HepG2 (cell line): ENCODE measurements around the gene ABHD3. TPM values are rescaled to one million over a fixed set of nuclear protein-coding genes. Genes with fewer than 3 reads are reported as not detected.

Experiments used
- ATAC-seq: fragments of 200-7000 bp; cut with Tn5 transposase; 3 replicates; pipeline ENCODE4 v1.9.1; 2020; ENCODE audit warnings: mild to moderate bottlenecking, moderate library complexity
- BruUV-seq: library from RNA; stranded (reverse); fragments of 400-500 nt; replicated peaks from 2 replicates; lab custom pipeline; 2021; lab: Mats Ljungman, UMichigan
- CTCF ChIA-PET: fragments of 300-600 bp; formaldehyde crosslinking; extraction: SDS; loops from one replicate; lab custom pipeline; 2021; ENCODE audit warnings: low total read pairs, inconsistent platforms, low intra/inter-chr PET ratio; lab: Yijun Ruan, JAX
- POLR2A ChIA-PET: fragments of 350-600 bp; sonication (Branson Sonifier 250); formaldehyde crosslinking; loops from one replicate; lab custom pipeline; 2020; ENCODE audit warnings: antibody characterized with exemption, inconsistent platforms; lab: Yijun Ruan, JAX
- DNase-seq: peaks from one replicate; pipeline ENCODE4 v3.0.0-alpha.2; 2015; ENCODE audit warnings: low spot score
- FAIRE-seq: peaks from 3 replicates; lab custom pipeline; 2011; peaks lifted over from hg19 to GRCh38; lab: Jason Lieb, UNC
- H2AFZ ChIP-seq: one replicate; pipeline ENCODE4 v1.6.1; 2011; ENCODE audit warnings: low read length, inconsistent platforms
- H3K27ac ChIP-seq: fragments of 300-600 bp; 3 replicates; pipeline ENCODE4 v1.8.0; 2011; ENCODE audit warnings: mixed run types, mild to moderate bottlenecking, mixed read lengths, low read length, inconsistent platforms; ENCODE audit not compliant: insufficient read depth; ENCODE audit errors: extremely low read length
- H3K27me3 ChIP-seq, 2 experiments: fragments of 200-600 bp in 1 of 2; 2 replicates in 1 of 2; 3 replicates in 1 of 2; pipeline versions ENCODE4 v1.6.0 to v1.8.0; 2011; ENCODE audit warnings: low read length in 2 of 2, mild to moderate bottlenecking in 2 of 2, moderate library complexity in 2 of 2, inconsistent platforms in 1 of 2; ENCODE audit not compliant: insufficient read depth in 2 of 2, control insufficient read depth in 1 of 2
- H3K36me3 ChIP-seq, 2 experiments: fragments of 200-600 bp in 1 of 2; replicated peaks in 1 of 2; 2 replicates in 1 of 2; 3 replicates in 1 of 2; pipeline versions ENCODE4 v1.5.1 to v1.8.0; 2011; ENCODE audit warnings: low read length in 2 of 2, inconsistent platforms in 1 of 2; ENCODE audit not compliant: insufficient read depth in 2 of 2, control insufficient read depth in 1 of 2
- H3K4me1 ChIP-seq: 2 replicates; pipeline ENCODE4 v1.5.1; 2012; ENCODE audit warnings: low read length, inconsistent platforms; ENCODE audit not compliant: insufficient read depth
- H3K4me2 ChIP-seq: 2 replicates; pipeline ENCODE4 v1.6.0; 2011; ENCODE audit warnings: low read depth, low read length, inconsistent platforms
- H3K4me3 ChIP-seq, 3 experiments: fragments of 200-600 bp in 1 of 3; sonication (generic), shearing (Covaris generic) in 1 of 3; replicated peaks in 1 of 3; 2 replicates each; pipeline ENCODE4 v1.5.1; 2011 to 2016; ENCODE audit warnings: low read length in 3 of 3, inconsistent platforms in 2 of 3, low read depth in 2 of 3, mild to moderate bottlenecking in 2 of 3, control low read depth in 1 of 3, mixed read lengths in 1 of 3; ENCODE audit not compliant: insufficient read depth in 1 of 3
- H3K79me2 ChIP-seq: one replicate; pipeline ENCODE4 v1.6.1; 2011; ENCODE audit warnings: low read length, inconsistent platforms; ENCODE audit not compliant: insufficient read depth
- H3K9ac ChIP-seq: 2 replicates; pipeline ENCODE4 v1.6.0; 2011; ENCODE audit warnings: mild to moderate bottlenecking, low read depth, low read length, inconsistent platforms; ENCODE audit not compliant: insufficient read depth
- H3K9me3 ChIP-seq: 2 replicates; pipeline ENCODE4 v1.5.1; 2012; ENCODE audit warnings: mild to moderate bottlenecking, low read length
- H4K20me1 ChIP-seq: 2 replicates; pipeline ENCODE4 v1.6.0; 2011; ENCODE audit warnings: inconsistent platforms, mild to moderate bottlenecking, low read length, moderate library complexity; ENCODE audit not compliant: insufficient read depth
- MLLT10 ChIP-seq: sonication (generic); formaldehyde crosslinking; IDR thresholded peaks from 2 replicates; pipeline ENCODE4 v1.4.0; 2020; ENCODE audit warnings: missing genetic modification reagents
- THYN1 ChIP-seq: sonication (generic); formaldehyde crosslinking; IDR thresholded peaks from 2 replicates; pipeline ENCODE4 v1.8.1; 2023; ENCODE audit warnings: low read depth, mild to moderate bottlenecking, moderate library complexity, missing genetic modification reagents, borderline replicate concordance
- ZNF253 ChIP-seq: sonication (generic); formaldehyde crosslinking; IDR thresholded peaks from 2 replicates; pipeline ENCODE4 v1.8.0; 2022; ENCODE audit warnings: mild to moderate bottlenecking, missing genetic modification reagents, borderline replicate concordance
- ZNF703 ChIP-seq: sonication (generic); formaldehyde crosslinking; IDR thresholded peaks from 2 replicates; pipeline ENCODE4 v1.5.1; 2020; ENCODE audit warnings: missing genetic modification reagents, mild to moderate bottlenecking, moderate library complexity, borderline replicate concordance
- ZNF724P ChIP-seq: sonication (generic); formaldehyde crosslinking; IDR thresholded peaks from 2 replicates; pipeline ENCODE4 v1.8.0; 2022; ENCODE audit warnings: missing genetic modification reagents, borderline replicate concordance
- ZNF773 ChIP-seq: sonication (generic); formaldehyde crosslinking; IDR thresholded peaks from 2 replicates; pipeline ENCODE4 v1.4.0; 2020; ENCODE audit warnings: missing genetic modification reagents, borderline replicate concordance
- WGBS: methylation state at CpG from one replicate; pipeline ENCODE4 v1.1.6; 2017; ENCODE audit warnings: low lambda C conversion rate; 5-methylcytosine and 5-hydroxymethylcytosine counted together
- in situ Hi-C: cut with HindIII; loops from 2 replicates; pipeline ENCODE4 v1.10.0; 2017; ENCODE audit warnings: low pct_unique_long_range_greater_than_20kb; ENCODE audit not compliant: extremely low pct_ligation_motif_present
- intact Hi-C: fragments of 100-400 bp; cut with micrococcal nuclease; formaldehyde crosslinking; loops from one replicate; pipeline ENCODE4 v1.10.0; 2022; ENCODE audit not compliant: unreplicated experiment
- polyA plus RNA-seq, 8 experiments: library from polyadenylated mRNA; depleted of rRNA in 3 of 8; stranded (reverse) in 7 of 8; unstranded in 1 of 8; fragments of >200 nt; fragmentation: Illumina TruSeq in 4 of 8; extraction: Trizol in 4 of 8; gene quantifications; 2 replicates each; pipeline versions ENCODE4 v1.2.1 to v1.2.3, GENCODE V29; 2011 to 2016; ENCODE audit warnings: low read depth in 4 of 8, missing spikeins in 1 of 8, mixed read lengths in 1 of 8; ENCODE audit not compliant: insufficient read depth in 1 of 8
- total RNA-seq, 5 experiments: library from RNA; depleted of rRNA; stranded (reverse); fragments of >200 nt; fragmentation: Illumina TruSeq; extraction: Trizol; gene quantifications; 2 replicates each; pipeline ENCODE4 v1.2.3, GENCODE V29; 2016; ENCODE audit warnings: low read depth in 1 of 5
- TF ChIP-seq, protein P1 (sequence below): sonication (generic); formaldehyde crosslinking; IDR thresholded peaks from 2 replicates; pipeline ENCODE4 v1.5.0; 2020; ENCODE audit warnings: mild to moderate bottlenecking, missing genetic modification reagents, moderate library complexity
- TF ChIP-seq, protein P2 (sequence below), 2 experiments: sonication (generic) in 1 of 2; formaldehyde crosslinking in 1 of 2; IDR thresholded peaks; 2 replicates each; pipeline versions ENCODE4 v1.4.0 to v1.6.1; 2018 to 2020; ENCODE audit warnings: missing genetic modification reagents in 2 of 2, borderline replicate concordance in 1 of 2, low read depth in 1 of 2, mild to moderate bottlenecking in 1 of 2, missing biosample characterization in 1 of 2
- TF ChIP-seq, protein P3 (sequence below): sonication (generic); formaldehyde crosslinking; IDR thresholded peaks from one replicate; pipeline ENCODE4 v1.5.1; 2020; ENCODE audit warnings: mild to moderate bottlenecking, missing genetic modification reagents; ENCODE audit errors: not compliant biosample characterization

The ABHD3 gene
- total and polyA plus RNA-seq, 2 of the 13 experiments (the other 11 are each of a cell fraction or from before 2014, with no cell fraction given): 32.1 to 40.2 TPM

DNA sequence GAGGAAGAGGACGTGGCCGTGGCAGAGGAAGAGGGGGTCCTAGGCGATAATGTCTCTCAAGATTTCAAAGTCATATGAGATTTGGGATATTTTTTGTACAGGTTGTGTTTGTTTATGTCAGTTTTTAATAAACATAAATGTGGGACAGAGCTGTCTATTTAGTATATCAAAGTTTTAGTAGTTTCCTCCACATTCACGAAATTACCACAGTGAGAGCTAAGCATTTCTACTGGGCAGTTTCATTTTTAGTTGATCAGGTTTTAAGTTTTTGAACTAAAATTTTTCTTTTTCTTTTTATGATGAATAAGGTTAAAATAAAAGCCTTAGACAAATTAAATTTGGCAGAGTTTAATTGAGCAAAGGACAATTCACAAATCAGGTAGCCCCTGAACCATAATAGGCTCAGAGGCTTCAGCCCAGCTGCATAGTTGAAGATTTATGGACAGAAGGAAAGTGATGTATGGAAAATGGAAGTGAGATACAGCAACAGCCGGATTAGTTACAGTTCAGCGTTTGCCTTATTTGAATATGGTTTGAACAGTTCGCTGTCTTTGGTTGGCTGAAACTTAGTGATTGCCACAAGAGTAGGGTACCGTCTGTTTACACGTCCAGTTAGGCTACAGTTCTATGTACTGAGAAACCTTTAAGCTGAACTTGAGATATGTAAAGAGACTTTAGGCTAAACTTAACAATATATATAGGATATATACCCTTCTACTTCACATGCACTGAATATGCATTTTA lies 75.3 kb downstream of the ABHD3 start:
- Histone ChIP-seq H3K27me3 (no peaks in the 10 kb centered on the region), H2AFZ (no peak overlapping the region), H3K27ac (no peak overlapping the region), H3K79me2 (peaks cover 3% of the 10 kb centered on the region), H4K20me1 (no peaks in the 10 kb centered on the region), H3K4me3 (no peak overlapping the region), H3K36me3 (peaks cover 7 to 57% of the 10 kb centered on the region in 2 experiments; a peak in 4 of 5 replicates), H3K4me2 (no peak overlapping the region), H3K9me3 (no peaks in the 10 kb centered on the region), H3K4me1 (no peaks in the 10 kb centered on the region), H3K9ac (no peak overlapping the region)
- ChIA-PET POLR2A (no interaction called here), CTCF (no interaction called here)
- intact Hi-C loops (no loop called here), in situ Hi-C loops (no loop called here)
- 97% methylated on average over 9 of the region's 9 CpGs for WGBS
- FAIRE-seq: no peak
- no peak for DNase-seq
- no peak for ATAC-seq
- no TSS peak for BruUV-seq
- TF ChIP-seq ZNF724P (CRISPR knock-in tag) (no peak), THYN1 (CRISPR knock-in tag) (no peak), ZNF703 (CRISPR knock-in tag) (no peak), ZNF773 (CRISPR knock-in tag) (no peak), ZNF253 (CRISPR knock-in tag) (no peak), MLLT10 (no peak)
- TF ChIP-seq, protein P1, sequence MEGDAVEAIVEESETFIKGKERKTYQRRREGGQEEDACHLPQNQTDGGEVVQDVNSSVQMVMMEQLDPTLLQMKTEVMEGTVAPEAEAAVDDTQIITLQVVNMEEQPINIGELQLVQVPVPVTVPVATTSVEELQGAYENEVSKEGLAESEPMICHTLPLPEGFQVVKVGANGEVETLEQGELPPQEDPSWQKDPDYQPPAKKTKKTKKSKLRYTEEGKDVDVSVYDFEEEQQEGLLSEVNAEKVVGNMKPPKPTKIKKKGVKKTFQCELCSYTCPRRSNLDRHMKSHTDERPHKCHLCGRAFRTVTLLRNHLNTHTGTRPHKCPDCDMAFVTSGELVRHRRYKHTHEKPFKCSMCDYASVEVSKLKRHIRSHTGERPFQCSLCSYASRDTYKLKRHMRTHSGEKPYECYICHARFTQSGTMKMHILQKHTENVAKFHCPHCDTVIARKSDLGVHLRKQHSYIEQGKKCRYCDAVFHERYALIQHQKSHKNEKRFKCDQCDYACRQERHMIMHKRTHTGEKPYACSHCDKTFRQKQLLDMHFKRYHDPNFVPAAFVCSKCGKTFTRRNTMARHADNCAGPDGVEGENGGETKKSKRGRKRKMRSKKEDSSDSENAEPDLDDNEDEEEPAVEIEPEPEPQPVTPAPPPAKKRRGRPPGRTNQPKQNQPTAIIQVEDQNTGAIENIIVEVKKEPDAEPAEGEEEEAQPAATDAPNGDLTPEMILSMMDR: no peak
- TF ChIP-seq, protein P2, sequence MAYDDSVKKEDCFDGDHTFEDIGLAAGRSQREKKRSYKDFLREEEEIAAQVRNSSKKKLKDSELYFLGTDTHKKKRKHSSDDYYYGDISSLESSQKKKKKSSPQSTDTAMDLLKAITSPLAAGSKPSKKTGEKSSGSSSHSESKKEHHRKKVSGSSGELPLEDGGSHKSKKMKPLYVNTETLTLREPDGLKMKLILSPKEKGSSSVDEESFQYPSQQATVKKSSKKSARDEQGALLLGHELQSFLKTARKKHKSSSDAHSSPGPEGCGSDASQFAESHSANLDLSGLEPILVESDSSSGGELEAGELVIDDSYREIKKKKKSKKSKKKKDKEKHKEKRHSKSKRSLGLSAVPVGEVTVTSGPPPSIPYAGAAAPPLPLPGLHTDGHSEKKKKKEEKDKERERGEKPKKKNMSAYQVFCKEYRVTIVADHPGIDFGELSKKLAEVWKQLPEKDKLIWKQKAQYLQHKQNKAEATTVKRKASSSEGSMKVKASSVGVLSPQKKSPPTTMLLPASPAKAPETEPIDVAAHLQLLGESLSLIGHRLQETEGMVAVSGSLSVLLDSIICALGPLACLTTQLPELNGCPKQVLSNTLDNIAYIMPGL (CRISPR knock-in tag; IDR thresholded peaks at IDR 0.05; ENCODE audit: borderline replicate concordance in 1 of 2, low read depth in 1 of 2): no peak
- TF ChIP-seq, protein P3, sequence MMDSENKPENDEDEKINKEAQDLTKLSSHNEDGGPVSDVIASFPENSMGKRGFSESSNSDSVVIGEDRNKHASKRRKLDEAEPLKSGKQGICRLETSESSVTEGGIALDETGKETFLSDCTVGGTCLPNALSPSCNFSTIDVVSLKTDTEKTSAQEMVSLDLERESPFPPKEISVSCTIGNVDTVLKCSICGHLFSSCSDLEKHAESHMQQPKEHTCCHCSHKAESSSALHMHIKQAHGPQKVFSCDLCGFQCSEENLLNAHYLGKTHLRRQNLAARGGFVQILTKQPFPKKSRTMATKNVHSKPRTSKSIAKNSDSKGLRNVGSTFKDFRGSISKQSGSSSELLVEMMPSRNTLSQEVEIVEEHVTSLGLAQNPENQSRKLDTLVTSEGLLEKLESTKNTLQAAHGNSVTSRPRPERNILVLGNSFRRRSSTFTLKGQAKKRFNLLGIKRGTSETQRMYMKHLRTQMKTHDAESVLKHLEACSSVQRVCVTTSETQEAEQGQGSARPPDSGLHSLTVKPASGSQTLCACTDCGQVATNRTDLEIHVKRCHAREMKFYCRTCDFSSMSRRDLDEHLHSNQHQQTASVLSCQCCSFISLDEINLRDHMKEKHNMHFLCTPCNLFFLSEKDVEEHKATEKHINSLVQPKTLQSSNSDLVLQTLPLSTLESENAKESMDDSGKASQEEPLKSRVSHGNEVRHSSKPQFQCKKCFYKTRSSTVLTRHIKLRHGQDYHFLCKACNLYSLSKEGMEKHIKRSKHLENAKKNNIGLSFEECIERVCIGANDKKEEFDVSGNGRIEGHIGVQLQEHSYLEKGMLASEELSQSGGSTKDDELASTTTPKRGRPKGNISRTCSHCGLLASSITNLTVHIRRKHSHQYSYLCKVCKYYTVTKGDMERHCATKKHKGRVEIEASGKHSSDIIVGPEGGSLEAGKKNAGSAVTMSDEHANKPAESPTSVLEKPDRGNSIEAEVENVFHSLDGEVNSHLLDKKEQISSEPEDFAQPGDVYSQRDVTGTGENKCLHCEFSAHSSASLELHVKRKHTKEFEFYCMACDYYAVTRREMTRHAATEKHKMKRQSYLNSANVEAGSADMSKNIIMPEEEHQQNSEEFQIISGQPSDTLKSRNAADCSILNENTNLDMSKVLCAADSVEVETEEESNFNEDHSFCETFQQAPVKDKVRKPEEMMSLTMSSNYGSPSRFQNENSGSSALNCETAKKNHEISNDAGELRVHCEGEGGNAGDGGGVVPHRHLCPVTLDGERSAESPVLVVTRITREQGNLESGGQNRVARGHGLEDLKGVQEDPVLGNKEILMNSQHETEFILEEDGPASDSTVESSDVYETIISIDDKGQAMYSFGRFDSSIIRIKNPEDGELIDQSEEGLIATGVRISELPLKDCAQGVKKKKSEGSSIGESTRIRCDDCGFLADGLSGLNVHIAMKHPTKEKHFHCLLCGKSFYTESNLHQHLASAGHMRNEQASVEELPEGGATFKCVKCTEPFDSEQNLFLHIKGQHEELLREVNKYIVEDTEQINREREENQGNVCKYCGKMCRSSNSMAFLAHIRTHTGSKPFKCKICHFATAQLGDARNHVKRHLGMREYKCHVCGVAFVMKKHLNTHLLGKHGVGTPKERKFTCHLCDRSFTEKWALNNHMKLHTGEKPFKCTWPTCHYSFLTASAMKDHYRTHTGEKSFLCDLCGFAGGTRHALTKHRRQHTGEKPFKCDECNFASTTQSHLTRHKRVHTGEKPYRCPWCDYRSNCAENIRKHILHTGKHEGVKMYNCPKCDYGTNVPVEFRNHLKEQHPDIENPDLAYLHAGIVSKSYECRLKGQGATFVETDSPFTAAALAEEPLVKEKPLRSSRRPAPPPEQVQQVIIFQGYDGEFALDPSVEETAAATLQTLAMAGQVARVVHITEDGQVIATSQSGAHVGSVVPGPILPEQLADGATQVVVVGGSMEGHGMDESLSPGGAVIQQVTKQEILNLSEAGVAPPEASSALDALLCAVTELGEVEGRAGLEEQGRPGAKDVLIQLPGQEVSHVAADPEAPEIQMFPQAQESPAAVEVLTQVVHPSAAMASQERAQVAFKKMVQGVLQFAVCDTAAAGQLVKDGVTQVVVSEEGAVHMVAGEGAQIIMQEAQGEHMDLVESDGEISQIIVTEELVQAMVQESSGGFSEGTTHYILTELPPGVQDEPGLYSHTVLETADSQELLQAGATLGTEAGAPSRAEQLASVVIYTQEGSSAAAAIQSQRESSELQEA (CRISPR knock-in tag): no peak
